ENCODE measurements around the gene MME.

DNA sequence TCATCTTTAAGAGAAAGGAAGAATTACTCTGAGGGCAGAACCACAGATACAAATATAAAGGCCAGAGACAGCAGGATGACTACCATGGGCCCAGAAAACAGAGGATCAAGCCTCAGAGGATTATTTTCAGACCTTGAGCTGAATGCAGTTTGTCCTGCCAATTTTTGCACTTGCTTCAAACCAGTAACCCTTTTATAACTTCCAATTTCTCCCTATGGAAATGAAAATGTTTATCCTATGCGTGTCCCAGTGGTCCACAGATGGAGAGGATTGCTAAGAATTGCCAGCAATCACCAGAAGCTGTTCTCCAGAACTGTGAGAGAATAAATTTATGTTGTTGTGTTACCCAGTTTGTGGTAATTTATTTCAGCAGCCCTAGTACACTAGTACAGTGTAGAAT, 26.4 kb upstream of the MME start:
- TF ChIP-seq POLR2A (IDR thresholded peaks at IDR 0.05; ENCODE audit: control extremely low read depth in 1 of 2, low read depth in 2 of 2, low read length in 2 of 2), result no peak
- no peak for TF ChIP-seq CTCF (IDR thresholded peaks at IDR 0.05; ENCODE audit: control extremely low read depth in 1 of 3, insufficient read depth in 1 of 3, low read depth in 1 of 3, low read length in 3 of 3)
- no peak for TF ChIP-seq USF2 (IDR thresholded peaks at IDR 0.05; ENCODE audit: low read length)
- TF ChIP-seq RAD21 (IDR thresholded peaks at IDR 0.05 in 1 of 2, conservative IDR thresholded peaks at IDR 0.05 in 1 of 2; ENCODE audit: low read depth in 2 of 2, low read length in 2 of 2), result no peak
- no peak for TF ChIP-seq POLR2AphosphoS5 (IDR thresholded peaks at IDR 0.05; ENCODE audit: low read depth, low read length)
- no peak for TF ChIP-seq TEAD4 (IDR thresholded peaks at IDR 0.05; ENCODE audit: low read depth, low read length)
- TF ChIP-seq MAX (IDR thresholded peaks at IDR 0.05), result no peak

All from H1 (cell line).